HEK293T (cell line): Measurements from ENCODE around the gene PAIP2.
"Not testable (repeated sequence)": the region's sequence is repeated elsewhere in the genome, so short reads cannot be mapped to it uniquely, and the experiment has no call there.

Source experiments
- CTCF ChIA-PET: fragments of 350-600 bp; formaldehyde crosslinking; extraction: SDS; loops from one replicate; lab custom pipeline; 2021; ENCODE audit warnings: antibody characterized with exemption, inconsistent platforms; lab: Yijun Ruan, JAX
- POLR2A ChIA-PET: fragments of 350-600 bp; formaldehyde crosslinking; extraction: SDS; loops from one replicate; lab custom pipeline; 2020; ENCODE audit warnings: antibody characterized with exemption, inconsistent platforms; lab: Yijun Ruan, JAX
- DNase-seq: peaks from one replicate; pipeline ENCODE4 v3.0.0; 2012; ENCODE audit warnings: mixed read lengths; ENCODE audit errors: extremely low spot score
- ARNT ChIP-seq: fragments of 450-650 bp; IDR thresholded peaks from 2 replicates; pipeline ENCODE4 v1.6.1; 2017; ENCODE audit warnings: mild to moderate bottlenecking
- BHLHE40 ChIP-seq: fragments of 450-650 bp; IDR thresholded peaks from 2 replicates; pipeline ENCODE4 v1.6.1; 2016; ENCODE audit warnings: mild to moderate bottlenecking, moderate library complexity, borderline replicate concordance
- CTBP1 ChIP-seq: fragments of 450-650 bp; IDR thresholded peaks from 2 replicates; pipeline ENCODE4 v1.6.1; 2016; ENCODE audit warnings: borderline replicate concordance
- ELF4 ChIP-seq: fragments of 450-650 bp; IDR thresholded peaks from 2 replicates; pipeline ENCODE4 v1.6.1; 2017; ENCODE audit warnings: antibody characterized with exemption
- FOXA1 ChIP-seq: fragments of 450-650 bp; IDR thresholded peaks from 2 replicates; pipeline ENCODE4 v1.6.1; 2016; ENCODE audit warnings: mild to moderate bottlenecking
- FOXK2 ChIP-seq: fragments of 450-650 bp; IDR thresholded peaks from 2 replicates; pipeline ENCODE4 v1.6.1; 2016; ENCODE audit warnings: mild to moderate bottlenecking
- FOXM1 ChIP-seq: fragments of 450-650 bp; IDR thresholded peaks from 2 replicates; pipeline ENCODE4 v1.6.1; 2017; ENCODE audit warnings: mild to moderate bottlenecking, borderline replicate concordance
- HDGF ChIP-seq: fragments of 450-650 bp; IDR thresholded peaks from 2 replicates; pipeline ENCODE4 v1.6.1; 2017; ENCODE audit warnings: antibody characterized with exemption, borderline replicate concordance
- L3MBTL2 ChIP-seq: fragments of 450-650 bp; conservative IDR thresholded peaks from 2 replicates; pipeline ENCODE4 v1.6.1; 2016; ENCODE audit warnings: mild to moderate bottlenecking
- LEF1 ChIP-seq: fragments of 450-650 bp; IDR thresholded peaks from 2 replicates; pipeline ENCODE4 v1.6.1; 2017; ENCODE audit warnings: mild to moderate bottlenecking, borderline replicate concordance
- NFRKB ChIP-seq: fragments of 450-650 bp; IDR thresholded peaks from 2 replicates; pipeline ENCODE4 v1.6.1; 2016; ENCODE audit warnings: mild to moderate bottlenecking, moderate library complexity
- SP1 ChIP-seq: fragments of 450-650 bp; IDR thresholded peaks from 2 replicates; pipeline ENCODE4 v1.6.1; 2017
- SUZ12 ChIP-seq: fragments of 450-650 bp; IDR thresholded peaks from 2 replicates; pipeline ENCODE4 v1.6.1; 2016; ENCODE audit warnings: mild to moderate bottlenecking
- TARDBP ChIP-seq: fragments of 450-650 bp; IDR thresholded peaks from 2 replicates; pipeline ENCODE4 v1.6.1; 2016
- ZNF384 ChIP-seq: fragments of 450-650 bp; IDR thresholded peaks from 2 replicates; pipeline ENCODE4 v1.6.1; 2016
- TF ChIP-seq, protein P1 (sequence below): fragments of 450-650 bp; IDR thresholded peaks from 2 replicates; pipeline ENCODE4 v1.6.1; 2016

Gene PAIP2

GRCh38 chr5:139342423-139342723, 719 bp downstream of the PAIP2 start:
- no peak for DNase-seq
- TF ChIP-seq LEF1 (no peak), HDGF (no peak), TARDBP (no peak), FOXM1 (no peak), ELF4 (no peak), SUZ12 (no peak), BHLHE40 (no peak)
- ChIA-PET POLR2A (interaction anchor here (0.6 to 3.6 kb wide), 39 partner anchors 8 to 850 kb away, joined by 3 to 57 read pairs (median 5); partner anchors contain the start of genes DNAJC18, MATR3, SPATA24 and STING1), CTCF (interaction anchor here (0.5 to 1.1 kb wide), 10 partner anchors 10 to 991 kb away, joined by 3 to 6 read pairs (median 3); no protein-coding TSS in a partner anchor)

DNA sequence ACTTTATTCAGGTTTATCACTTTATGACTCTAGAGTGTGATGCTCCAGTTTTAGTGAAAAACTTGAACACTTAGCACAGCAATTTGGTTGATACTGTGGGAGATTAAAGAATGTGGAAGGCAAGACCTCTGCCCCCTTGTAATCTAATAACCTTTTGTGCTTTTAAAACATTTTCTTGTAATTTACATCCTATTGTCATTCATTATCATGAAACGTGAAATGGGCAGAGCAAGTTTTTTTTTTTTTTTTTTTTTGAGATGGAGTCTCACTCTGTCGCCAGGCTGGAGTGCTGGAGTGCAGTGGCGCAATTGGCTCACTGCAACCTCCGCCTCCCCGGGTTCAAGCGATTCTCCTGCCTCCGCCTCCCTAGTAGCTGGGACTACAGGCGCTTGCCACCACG, 1.8 kb downstream of the PAIP2 start:
- no peak for TF ChIP-seq SUZ12
- TF ChIP-seq, protein P1, sequence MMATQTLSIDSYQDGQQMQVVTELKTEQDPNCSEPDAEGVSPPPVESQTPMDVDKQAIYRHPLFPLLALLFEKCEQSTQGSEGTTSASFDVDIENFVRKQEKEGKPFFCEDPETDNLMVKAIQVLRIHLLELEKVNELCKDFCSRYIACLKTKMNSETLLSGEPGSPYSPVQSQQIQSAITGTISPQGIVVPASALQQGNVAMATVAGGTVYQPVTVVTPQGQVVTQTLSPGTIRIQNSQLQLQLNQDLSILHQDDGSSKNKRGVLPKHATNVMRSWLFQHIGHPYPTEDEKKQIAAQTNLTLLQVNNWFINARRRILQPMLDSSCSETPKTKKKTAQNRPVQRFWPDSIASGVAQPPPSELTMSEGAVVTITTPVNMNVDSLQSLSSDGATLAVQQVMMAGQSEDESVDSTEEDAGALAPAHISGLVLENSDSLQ, result no peak
- TF ChIP-seq TARDBP, result no peak
- no peak for TF ChIP-seq LEF1
- TF ChIP-seq FOXK2, result no peak
- TF ChIP-seq NFRKB, result no peak
- no peak for TF ChIP-seq CTBP1
- no peak for TF ChIP-seq HDGF
- no peak for TF ChIP-seq BHLHE40
- no peak for TF ChIP-seq L3MBTL2
- TF ChIP-seq SP1, result no peak
- TF ChIP-seq FOXA1, result no peak
- no peak for TF ChIP-seq ARNT
- no peak for TF ChIP-seq ZNF384
- no peak for TF ChIP-seq FOXM1
- no peak for TF ChIP-seq ELF4
- ChIA-PET CTCF (no interaction called here), POLR2A (interaction anchor here (1.1 kb wide), 1 partner anchor 49 kb away, joined by 3 read pairs; no protein-coding TSS in a partner anchor)
- no peak for DNase-seq

DNA sequence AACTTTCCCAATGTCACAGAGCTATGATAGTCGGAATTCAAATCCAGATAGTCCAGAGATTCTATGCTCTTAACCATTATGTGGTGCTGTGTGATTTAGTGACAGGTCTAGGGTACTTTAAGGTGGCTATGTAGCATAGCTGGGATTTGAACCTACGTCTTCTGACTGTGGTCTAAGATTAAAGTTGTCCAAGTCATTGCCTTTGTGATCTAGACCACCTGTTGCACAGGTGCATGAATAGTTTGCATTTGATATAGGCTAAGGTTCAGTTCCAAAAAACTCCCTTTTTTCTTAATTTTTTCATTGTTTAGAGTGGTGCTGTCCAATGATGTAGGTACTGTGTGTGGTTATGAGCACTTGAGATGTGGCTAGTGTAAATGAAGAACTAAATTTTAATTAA, 2.5 kb downstream of the PAIP2 start:
- POLR2A ChIA-PET, result interaction anchor here (1.1 kb wide), 1 partner anchor 50 kb away, joined by 3 read pairs; no protein-coding TSS in a partner anchor
- CTCF ChIA-PET, result no interaction called here
- no peak for DNase-seq
- TF ChIP-seq LEF1 (no peak), ARNT (no peak), ZNF384 (no peak), SP1 (no peak), FOXK2 (no peak), CTBP1 (no peak), TARDBP (no peak), FOXA1 (no peak), HDGF (no peak), SUZ12 (no peak), NFRKB (no peak), ELF4 (no peak), BHLHE40 (no peak), L3MBTL2 (no peak), FOXM1 (no peak)
- TF ChIP-seq, protein P1, result no peak

DNA sequence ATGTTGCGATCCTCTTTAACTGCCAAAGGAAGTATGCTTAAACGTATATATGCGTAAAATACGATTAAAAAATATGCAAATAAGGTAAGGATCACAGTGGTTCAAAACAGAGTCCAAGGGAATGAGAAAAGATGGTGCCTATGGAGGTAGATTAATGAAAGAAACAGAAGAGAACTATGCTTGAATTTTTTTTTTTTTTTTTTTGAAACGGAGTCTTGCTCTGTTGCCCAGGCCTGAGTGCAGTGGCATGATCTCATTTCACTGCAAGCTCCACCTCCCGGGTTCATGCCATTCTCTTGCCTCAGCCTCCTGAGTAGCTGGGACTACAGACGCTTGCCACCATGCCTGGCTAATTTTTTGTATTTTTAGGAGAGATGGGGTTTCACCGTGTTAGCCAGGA, 3.8 kb downstream of the PAIP2 start:
- POLR2A ChIA-PET, CTCF ChIA-PET, DNase-seq: not testable (repeated sequence)

DNA sequence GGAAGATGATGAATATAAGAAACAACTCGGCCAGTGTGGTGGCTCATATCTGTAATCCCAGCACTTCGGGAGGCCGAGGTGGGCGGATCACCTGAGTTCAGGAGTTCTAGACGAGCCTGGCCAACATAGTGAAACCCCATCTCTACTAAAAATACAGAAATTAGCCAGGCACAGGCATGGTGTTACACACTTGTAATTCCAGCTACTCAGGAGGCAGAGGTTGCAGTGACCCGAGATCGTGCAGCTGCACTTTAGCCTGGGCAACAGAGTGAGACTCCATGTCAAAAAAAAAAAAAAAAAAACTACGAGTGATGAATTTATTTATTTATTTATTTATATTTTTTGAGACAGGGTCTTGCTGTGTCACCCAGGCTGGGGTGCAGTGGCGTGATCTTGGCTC, 6.2 kb downstream of the PAIP2 start:
- DNase-seq, POLR2A ChIA-PET, CTCF ChIA-PET: not testable (repeated sequence)

DNA sequence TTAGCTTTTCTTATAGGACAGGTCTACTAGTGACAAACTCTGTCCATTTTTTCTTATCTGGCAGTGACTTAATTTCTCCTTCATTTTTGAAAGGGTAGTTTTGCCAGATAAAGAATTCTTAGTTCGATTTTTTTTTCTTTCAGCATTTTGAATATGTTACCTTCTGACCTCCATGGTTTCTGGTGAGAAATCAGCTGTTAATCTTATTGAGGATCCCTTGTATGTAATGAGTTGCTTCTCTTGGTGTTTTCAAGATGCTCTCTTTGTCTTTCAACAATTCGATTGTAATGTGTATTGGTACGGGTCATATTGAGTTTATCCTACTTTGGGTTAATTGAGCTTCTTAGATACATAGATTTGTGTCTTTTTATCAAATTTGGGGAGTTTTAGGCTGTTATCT, 12.5 kb downstream of the PAIP2 start:
- ChIA-PET CTCF (no interaction called here), POLR2A (interaction anchor here (2.6 kb wide), 1 partner anchor 12 kb away, joined by 11 read pairs; the partner anchor contains the start of gene PAIP2)
- TF ChIP-seq NFRKB (no peak), ARNT (no peak), HDGF (no peak), BHLHE40 (no peak), TARDBP (no peak), L3MBTL2 (no peak), LEF1 (no peak), ZNF384 (no peak), FOXA1 (no peak), ELF4 (no peak)
- TF ChIP-seq, protein P1, result no peak
- DNase-seq, result no peak

DNA sequence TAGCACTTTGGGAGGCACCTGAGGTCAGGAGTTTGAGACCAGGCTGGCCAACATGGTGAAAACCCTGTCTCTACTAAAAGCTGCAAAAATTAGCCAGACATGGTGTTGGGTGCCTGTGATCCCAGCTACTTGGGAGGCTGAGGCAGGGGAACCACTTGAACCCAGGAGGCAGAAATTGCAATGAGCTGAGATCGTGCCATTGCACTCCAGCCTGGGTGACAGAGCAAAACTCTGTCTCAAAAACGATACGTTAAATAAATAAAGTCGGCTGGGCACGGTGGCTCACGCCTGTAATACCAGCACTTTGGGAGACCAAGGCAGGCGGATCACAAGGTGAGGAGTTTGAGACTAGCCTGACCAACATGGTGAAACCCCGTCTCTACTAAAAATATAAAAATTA, 14.2 kb downstream of the PAIP2 start:
- DNase-seq, CTCF ChIA-PET, POLR2A ChIA-PET: not testable (repeated sequence)
